ENCODE results near the gene ANXA5. TPM values are rescaled to one million over a fixed set of nuclear protein-coding genes. Genes with fewer than 3 reads are reported as not detected.
"Not testable (repeated sequence)": the region's sequence is repeated elsewhere in the genome, so short reads cannot be mapped to it uniquely, and the experiment has no call there.

The ANXA5 gene
- polyA plus RNA-seq, 1 donor: 333 TPM

DNA sequence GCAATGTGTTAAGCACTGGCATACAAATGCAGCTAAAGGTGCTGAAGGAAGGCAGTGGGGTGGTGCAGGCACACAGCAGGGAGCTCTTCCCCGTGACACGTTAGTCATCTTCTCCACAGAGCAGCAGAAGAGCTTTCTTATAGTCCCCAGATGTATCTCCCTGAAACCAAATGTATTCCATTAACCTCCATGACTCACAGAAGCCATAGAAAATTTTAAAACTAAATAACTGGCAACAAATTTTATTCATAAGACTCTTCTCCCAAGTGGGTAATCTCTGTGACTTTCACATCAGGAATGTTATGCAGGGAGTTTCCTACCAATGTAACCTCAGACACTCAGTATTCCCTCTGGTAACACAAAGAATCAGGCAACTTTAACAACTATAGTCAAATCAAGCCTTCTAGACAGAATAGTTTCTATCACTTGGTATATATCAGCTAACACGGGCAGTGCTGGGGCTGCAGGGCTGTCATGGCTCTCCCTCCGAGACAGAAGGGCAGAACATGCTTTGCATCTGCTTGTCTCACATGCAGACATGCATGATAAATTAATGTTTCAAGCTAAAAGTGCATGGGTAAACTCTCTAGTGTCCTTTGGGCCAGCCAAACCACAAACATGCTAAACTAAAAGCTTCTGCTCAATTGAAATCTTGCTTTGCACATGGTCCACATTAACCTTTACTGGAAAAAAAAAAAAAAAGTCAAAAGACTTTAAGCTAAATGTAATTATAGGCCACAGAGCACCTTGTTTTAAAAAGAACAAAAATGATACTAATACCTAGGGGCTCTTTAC, 28.2 kb downstream of the ANXA5 start:
- no peaks in the 10 kb centered on the region for H3K27me3 ChIP-seq (ENCODE audit: control insufficient read depth, insufficient read depth, low read length)
- H3K27ac ChIP-seq (ENCODE audit: low read length): no peak overlapping the region
- H3K9me3 ChIP-seq (ENCODE audit: control insufficient read depth, low read depth, low read length): peaks cover 5% of the 10 kb centered on the region
- no peak overlapping the region for H3K4me3 ChIP-seq (ENCODE audit: low read length)
- peaks cover 59% of the 10 kb centered on the region for H3K36me3 ChIP-seq (ENCODE audit: control insufficient read depth, insufficient read depth, low read length)
- no peak for DNase-seq
- WGBS (ENCODE audit: insufficient coverage, low lambda C conversion rate): no CpG with 5 or more reads among the region's 4 CpGs
- no peaks in the 10 kb centered on the region for H3K4me1 ChIP-seq (ENCODE audit: control insufficient read depth, insufficient read depth, low read length)

DNA sequence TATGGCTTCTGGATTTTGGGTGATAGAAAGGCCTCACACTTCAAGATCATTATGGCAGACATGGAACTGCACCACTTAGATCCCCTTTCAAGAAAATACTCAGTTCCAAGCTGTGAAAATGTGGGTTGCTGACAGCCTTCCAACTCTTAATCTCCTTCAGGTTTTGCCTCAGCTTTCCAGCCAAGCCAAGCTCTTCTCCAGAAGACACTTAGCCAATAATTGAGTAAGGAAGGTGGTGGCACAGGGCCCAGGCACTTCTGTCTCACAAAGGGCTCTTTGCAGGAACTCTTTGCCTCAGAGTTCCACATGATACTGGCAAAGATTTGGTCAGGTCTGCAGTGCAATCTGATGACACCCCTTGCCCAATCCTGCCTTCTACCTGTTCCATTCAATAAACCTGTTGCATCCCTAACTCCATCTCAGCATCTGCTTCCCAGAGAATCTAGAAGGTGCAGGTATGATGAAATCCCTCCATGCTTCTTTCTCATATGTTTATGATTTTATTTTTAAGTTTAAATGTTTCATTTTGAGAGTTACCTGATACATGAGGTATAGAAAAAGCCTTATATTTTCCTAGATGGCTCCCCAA, 30.6 kb downstream of the ANXA5 start:
- DNase-seq: no peak
- H3K9me3 ChIP-seq (ENCODE audit: control insufficient read depth, low read depth, low read length): peaks cover 5% of the 10 kb centered on the region
- H3K4me1 ChIP-seq (ENCODE audit: control insufficient read depth, insufficient read depth, low read length): no peaks in the 10 kb centered on the region
- H3K36me3 ChIP-seq (ENCODE audit: control insufficient read depth, insufficient read depth, low read length): peaks cover 46% of the 10 kb centered on the region
- H3K27ac ChIP-seq (ENCODE audit: low read length): no peak overlapping the region
- H3K4me3 ChIP-seq (ENCODE audit: low read length): no peak overlapping the region
- no peaks in the 10 kb centered on the region for H3K27me3 ChIP-seq (ENCODE audit: control insufficient read depth, insufficient read depth, low read length)

DNA sequence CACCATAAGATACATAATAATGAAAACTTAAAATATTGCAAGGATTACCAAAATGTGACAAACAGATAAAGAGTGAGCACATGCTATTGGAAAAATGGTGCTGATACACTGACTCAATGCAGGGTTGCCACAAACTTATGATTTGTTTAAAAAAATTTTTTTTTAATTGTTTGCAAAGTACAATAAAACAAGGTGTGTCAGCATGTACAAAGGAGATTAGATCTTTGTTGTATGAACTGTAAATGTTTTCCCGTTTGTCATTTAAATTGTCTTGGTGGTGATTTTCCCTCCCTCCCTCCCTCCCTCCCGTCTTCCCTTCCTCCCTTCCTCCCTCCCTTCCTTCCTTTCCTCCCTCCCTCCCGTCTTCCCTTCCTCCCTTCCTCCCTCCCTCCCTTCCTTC, 31.4 kb downstream of the ANXA5 start:
- Histone ChIP-seq H3K36me3 (ENCODE audit: control insufficient read depth, insufficient read depth, low read length) (peaks cover 39% of the 10 kb centered on the region), H3K27me3 (ENCODE audit: control insufficient read depth, insufficient read depth, low read length) (no peaks in the 10 kb centered on the region), H3K4me3 (ENCODE audit: low read length) (no peak overlapping the region), H3K9me3 (ENCODE audit: control insufficient read depth, low read depth, low read length) (peaks cover 5% of the 10 kb centered on the region), H3K4me1 (ENCODE audit: control insufficient read depth, insufficient read depth, low read length) (no peaks in the 10 kb centered on the region), H3K27ac (ENCODE audit: low read length) (no peak overlapping the region)
- no peak for DNase-seq
- no CpG with 5 or more reads among the region's 3 CpGs for WGBS (ENCODE audit: insufficient coverage, low lambda C conversion rate)

DNA sequence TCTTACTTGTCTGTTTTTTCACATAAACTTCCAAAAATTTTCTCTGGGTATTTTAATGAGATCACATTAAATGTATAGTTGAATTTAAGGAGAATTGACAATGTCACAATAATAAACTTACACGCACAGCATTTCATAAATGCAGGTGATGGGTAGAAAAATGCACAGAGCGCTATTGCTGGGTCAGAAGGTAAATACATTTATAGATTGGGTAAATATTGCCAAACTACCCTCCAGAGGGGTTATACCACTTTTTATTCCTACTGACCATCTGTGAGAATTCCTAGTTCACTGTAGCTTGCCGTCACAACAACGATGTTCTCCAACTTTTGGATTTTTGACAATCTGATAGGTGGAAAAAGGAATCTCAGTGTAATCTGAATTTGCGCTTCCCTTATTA, 34.6 kb downstream of the ANXA5 start:
- Histone ChIP-seq H3K27me3 (ENCODE audit: control insufficient read depth, insufficient read depth, low read length) (no peaks in the 10 kb centered on the region), H3K27ac (ENCODE audit: low read length) (no peak overlapping the region), H3K36me3 (ENCODE audit: control insufficient read depth, insufficient read depth, low read length) (peaks cover 15% of the 10 kb centered on the region), H3K4me3 (ENCODE audit: low read length) (no peak overlapping the region), H3K4me1 (ENCODE audit: control insufficient read depth, insufficient read depth, low read length) (no peaks in the 10 kb centered on the region), H3K9me3 (ENCODE audit: control insufficient read depth, low read depth, low read length) (no peaks in the 10 kb centered on the region)
- DNase-seq: no peak
- 50% methylated on average over 2 of the region's 5 CpGs for WGBS (ENCODE audit: insufficient coverage, low lambda C conversion rate)

DNA sequence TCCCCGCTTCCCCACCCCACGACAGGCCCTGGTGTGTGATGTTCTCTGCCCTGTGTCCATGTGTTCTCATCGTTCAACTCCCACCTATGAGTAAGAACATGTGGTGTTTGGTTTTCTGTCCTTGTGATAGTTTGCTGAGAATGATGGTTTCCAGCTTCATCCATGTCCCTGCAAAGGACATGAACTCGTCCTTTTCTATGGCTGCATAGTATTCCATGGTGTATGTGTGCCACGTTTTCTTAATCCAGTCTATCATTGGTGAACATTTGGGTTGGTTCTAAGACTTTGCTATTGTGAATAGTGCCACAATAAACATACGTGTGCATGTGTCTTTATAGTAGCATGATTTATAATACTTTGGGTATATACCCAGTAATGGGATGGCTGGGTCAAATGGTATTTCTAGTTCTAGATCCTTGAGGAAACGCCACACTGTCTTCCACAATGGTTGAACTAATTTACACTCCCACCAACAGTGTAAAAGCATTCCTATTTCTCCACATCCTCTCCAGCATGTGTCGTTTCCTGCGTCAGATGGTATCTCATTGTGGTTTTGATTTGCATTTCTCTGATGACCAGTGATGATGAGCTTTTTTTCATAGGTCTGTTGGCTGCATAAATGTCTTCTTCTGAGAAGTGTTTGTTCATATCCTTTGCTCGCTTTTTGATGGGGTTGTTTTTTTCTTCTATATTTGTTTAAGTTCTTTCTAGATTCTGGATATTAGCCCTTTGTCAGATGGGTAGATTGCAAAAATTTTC, 36.4 kb downstream of the ANXA5 start:
- H3K4me3 ChIP-seq (ENCODE audit: low read length); H3K36me3 ChIP-seq (ENCODE audit: control insufficient read depth, insufficient read depth, low read length); DNase-seq; H3K27me3 ChIP-seq (ENCODE audit: control insufficient read depth, insufficient read depth, low read length); H3K27ac ChIP-seq (ENCODE audit: low read length); H3K4me1 ChIP-seq (ENCODE audit: control insufficient read depth, insufficient read depth, low read length); H3K9me3 ChIP-seq (ENCODE audit: control insufficient read depth, low read depth, low read length): not testable (repeated sequence)
- WGBS (ENCODE audit: insufficient coverage, low lambda C conversion rate): 100% methylated on average over 2 of the region's 10 CpGs

DNA sequence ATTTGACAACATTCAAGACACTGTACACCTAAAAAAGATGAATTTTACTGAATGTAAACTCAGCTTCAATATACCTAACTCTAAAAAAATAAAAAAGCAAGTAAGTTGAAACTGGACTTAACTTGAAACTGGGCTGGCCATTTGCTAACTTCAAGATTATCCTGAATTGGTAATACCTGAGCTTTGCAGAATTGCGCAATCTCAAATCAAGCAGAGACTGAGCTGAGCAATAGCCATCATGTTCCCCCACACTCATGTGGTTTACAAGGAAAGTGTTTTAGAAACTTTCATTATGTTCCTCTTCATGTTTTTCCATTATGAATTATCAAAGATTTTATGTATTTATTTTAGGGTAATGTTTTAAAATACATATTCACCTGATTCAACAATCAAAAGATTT, 38.7 kb downstream of the ANXA5 start:
- Histone ChIP-seq H3K27me3 (ENCODE audit: control insufficient read depth, insufficient read depth, low read length) (no peaks in the 10 kb centered on the region), H3K4me3 (ENCODE audit: low read length) (no peak overlapping the region), H3K36me3 (ENCODE audit: control insufficient read depth, insufficient read depth, low read length) (peaks cover 4% of the 10 kb centered on the region), H3K4me1 (ENCODE audit: control insufficient read depth, insufficient read depth, low read length) (no peaks in the 10 kb centered on the region), H3K27ac (ENCODE audit: low read length) (no peak overlapping the region), H3K9me3 (ENCODE audit: control insufficient read depth, low read depth, low read length) (no peaks in the 10 kb centered on the region)
- 100% methylated on average over 1 of the region's 1 CpG for WGBS (ENCODE audit: insufficient coverage, low lambda C conversion rate)
- peak in 1 of 2 donors; percentile 15 for DNase-seq

DNA sequence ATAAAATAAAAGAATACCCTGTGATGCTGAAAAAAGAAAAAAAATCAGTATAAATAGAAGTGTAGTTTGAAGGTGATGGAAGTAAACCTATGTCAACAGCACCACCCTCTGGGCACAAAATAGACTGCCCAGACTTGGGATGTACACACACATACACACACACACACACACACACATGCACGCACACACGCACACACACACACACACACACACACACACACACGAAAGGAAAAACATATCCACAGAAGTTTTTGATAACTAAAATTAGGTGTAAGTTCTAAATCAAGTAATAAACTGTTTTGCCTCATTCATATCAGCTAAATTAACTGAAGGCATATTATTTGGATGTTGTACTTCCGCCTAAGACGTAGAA, 40.5 kb downstream of the ANXA5 start:
- H3K4me3 ChIP-seq (ENCODE audit: low read length): no peak overlapping the region

DNA sequence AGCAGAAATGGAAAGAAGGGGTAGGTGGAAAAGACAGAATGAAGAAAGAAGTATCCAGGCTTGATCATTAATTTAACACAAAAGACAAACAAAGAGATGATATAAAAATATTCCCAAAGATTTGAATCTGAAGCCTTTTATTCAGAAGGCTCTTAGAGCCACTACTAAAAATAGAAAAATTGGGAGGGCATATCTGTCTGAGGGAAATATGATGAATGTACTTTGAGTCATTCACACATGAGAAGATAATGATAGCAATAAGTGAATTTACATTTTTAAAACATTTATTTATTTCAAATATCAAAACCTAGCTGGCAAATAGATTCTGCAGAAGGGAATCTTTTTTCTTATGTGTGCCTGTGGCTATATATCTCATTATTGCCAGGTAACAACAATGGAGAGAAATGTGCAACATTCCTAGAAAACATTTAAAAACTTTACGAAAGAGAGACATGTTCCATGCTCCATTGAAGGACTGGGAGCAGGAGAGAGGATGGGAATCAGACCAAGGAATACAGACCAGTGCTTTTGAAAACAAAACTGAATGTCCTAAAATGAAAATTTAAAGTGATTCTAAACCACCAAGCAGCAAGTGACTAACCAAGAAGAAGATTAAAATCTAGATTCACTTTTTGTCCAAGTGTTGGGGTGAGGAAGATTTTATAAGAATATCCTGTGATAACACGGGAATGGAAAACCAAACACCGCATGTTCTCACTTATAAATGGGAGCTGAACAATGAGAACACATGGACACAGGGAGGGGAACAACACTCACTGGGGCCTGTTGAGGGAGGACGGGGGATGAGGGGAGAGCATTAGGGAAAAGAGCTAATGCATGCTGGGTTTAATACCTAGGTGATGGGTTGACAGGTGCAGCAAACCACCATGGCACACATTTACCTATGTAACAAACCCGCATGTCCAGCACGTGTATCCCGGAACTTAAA, 41.2 kb downstream of the ANXA5 start:
- DNase-seq: no peak
- Histone ChIP-seq H3K4me1 (ENCODE audit: control insufficient read depth, insufficient read depth, low read length) (no peaks in the 10 kb centered on the region), H3K27me3 (ENCODE audit: control insufficient read depth, insufficient read depth, low read length) (no peaks in the 10 kb centered on the region), H3K27ac (ENCODE audit: low read length) (no peak overlapping the region), H3K4me3 (ENCODE audit: low read length) (no peak overlapping the region), H3K36me3 (ENCODE audit: control insufficient read depth, insufficient read depth, low read length) (no peaks in the 10 kb centered on the region), H3K9me3 (ENCODE audit: control insufficient read depth, low read depth, low read length) (no peaks in the 10 kb centered on the region)
- 100% methylated on average over 1 of the region's 7 CpGs for WGBS (ENCODE audit: insufficient coverage, low lambda C conversion rate)

More for the DNA sequence above, 40.5 kb downstream of the ANXA5 start:
- Histone ChIP-seq H3K36me3 (ENCODE audit: control insufficient read depth, insufficient read depth, low read length) (no peaks in the 10 kb centered on the region), H3K27me3 (ENCODE audit: control insufficient read depth, insufficient read depth, low read length) (no peaks in the 10 kb centered on the region), H3K27ac (ENCODE audit: low read length) (no peak overlapping the region), H3K9me3 (ENCODE audit: control insufficient read depth, low read depth, low read length) (no peaks in the 10 kb centered on the region), H3K4me1 (ENCODE audit: control insufficient read depth, insufficient read depth, low read length) (no peaks in the 10 kb centered on the region)
- peak; percentile 46 to 55 for DNase-seq
- no CpG with 5 or more reads among the region's 5 CpGs for WGBS (ENCODE audit: insufficient coverage, low lambda C conversion rate)

DNA sequence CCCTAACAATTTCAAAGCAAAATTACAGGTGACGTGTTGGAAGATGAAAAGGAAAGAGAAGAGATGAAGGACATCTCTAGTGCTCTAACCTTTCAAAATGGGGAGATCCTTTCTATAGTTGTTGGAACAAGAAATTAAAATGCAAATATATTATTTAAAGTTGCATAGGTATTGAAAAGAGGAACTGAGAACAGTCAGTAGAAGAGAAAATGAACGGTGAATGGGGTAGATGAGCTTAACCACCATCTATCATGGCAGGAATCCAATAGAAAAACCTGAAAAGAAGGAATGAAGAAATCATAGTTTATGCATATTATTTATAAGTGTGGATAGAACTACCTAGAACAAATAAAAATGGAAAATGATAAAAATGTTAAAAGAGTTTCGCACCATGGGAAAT, 42.0 kb downstream of the ANXA5 start:
- no peaks in the 10 kb centered on the region for H3K9me3 ChIP-seq (ENCODE audit: control insufficient read depth, low read depth, low read length)
- no peak overlapping the region for H3K4me3 ChIP-seq (ENCODE audit: low read length)
- WGBS (ENCODE audit: insufficient coverage, low lambda C conversion rate): 100% methylated on average over 2 of the region's 3 CpGs
- DNase-seq: no peak
- no peaks in the 10 kb centered on the region for H3K4me1 ChIP-seq (ENCODE audit: control insufficient read depth, insufficient read depth, low read length)
- H3K36me3 ChIP-seq (ENCODE audit: control insufficient read depth, insufficient read depth, low read length): no peaks in the 10 kb centered on the region
- no peaks in the 10 kb centered on the region for H3K27me3 ChIP-seq (ENCODE audit: control insufficient read depth, insufficient read depth, low read length)
- H3K27ac ChIP-seq (ENCODE audit: low read length): no peak overlapping the region

DNA sequence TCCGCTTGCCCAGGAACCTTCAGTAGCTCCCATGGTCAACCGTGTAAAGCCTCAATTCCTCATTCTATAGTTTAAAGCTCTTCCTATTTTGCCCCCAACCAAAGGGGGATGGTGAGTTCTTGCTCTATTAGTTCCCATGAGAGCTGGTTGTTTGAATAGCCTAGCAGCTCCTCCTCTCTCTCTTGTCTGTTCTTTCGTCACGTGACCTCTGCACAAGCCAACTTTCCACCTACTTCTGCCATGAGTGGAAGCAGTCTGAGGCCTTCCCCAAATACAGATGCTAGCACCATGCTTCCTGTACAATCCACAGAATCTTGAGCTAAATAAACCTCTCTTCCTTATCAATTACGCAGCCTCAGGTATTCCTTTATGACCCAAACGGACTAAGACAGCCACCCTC, 42.8 kb downstream of the ANXA5 start:
- H3K9me3 ChIP-seq (ENCODE audit: control insufficient read depth, low read depth, low read length): no peaks in the 10 kb centered on the region

More for the DNA sequence above, 42.8 kb downstream of the ANXA5 start:
- 94% methylated on average over 2 of the region's 6 CpGs for WGBS (ENCODE audit: insufficient coverage, low lambda C conversion rate)
- Histone ChIP-seq H3K4me3 (ENCODE audit: low read length) (no peak overlapping the region), H3K27me3 (ENCODE audit: control insufficient read depth, insufficient read depth, low read length) (no peaks in the 10 kb centered on the region), H3K36me3 (ENCODE audit: control insufficient read depth, insufficient read depth, low read length) (no peaks in the 10 kb centered on the region), H3K4me1 (ENCODE audit: control insufficient read depth, insufficient read depth, low read length) (no peaks in the 10 kb centered on the region), H3K27ac (ENCODE audit: low read length) (no peak overlapping the region)
- DNase-seq: no peak
